ENCODE results near the gene FCHO1.

The FCHO1 gene

DNA sequence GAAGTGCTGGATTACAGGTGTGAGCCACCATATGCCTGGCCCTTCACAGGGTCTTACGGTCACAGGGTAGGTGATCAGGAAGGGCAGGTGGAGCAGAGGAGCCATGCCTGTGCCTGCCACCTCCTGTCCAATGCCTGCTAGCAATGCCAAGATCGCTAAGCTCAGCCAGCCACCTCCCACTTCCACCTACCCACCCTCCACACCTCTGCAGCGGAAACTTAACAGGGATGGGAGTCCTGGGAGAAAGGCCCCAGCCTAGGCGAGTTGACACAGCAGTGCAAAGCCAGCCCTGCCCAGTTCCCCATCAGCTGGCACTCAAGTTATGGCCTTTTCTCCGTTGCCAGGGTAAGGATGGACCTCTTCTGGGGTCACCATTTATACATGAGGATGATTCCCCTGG, 15.9 kb upstream of the FCHO1 start:
- DNase-seq (ENCODE audit: low read depth): no peak

DNA sequence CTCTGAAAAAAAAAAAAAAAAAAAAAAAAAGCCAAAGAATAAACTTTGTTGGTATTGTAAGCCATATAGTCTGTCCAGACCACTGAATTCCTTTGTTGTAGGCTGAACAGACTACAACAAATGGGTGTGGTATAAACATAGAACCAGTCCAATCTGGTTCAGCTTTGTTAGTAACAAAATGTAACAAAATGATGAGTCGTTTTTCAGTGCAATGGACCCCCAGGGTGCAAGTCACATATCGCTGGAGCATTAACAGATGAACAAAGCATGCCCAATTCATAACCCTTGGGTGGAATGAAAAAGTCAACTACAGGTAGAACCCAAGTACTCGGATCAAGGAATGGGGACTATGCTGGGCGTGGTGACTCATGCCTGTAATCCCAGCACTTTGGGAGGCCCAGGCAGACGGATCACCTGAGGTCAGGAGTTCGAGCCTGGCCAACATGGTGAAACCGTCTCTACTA, 13.6 kb upstream of the FCHO1 start:
- DNase-seq (ENCODE audit: low read depth): no peak

DNA sequence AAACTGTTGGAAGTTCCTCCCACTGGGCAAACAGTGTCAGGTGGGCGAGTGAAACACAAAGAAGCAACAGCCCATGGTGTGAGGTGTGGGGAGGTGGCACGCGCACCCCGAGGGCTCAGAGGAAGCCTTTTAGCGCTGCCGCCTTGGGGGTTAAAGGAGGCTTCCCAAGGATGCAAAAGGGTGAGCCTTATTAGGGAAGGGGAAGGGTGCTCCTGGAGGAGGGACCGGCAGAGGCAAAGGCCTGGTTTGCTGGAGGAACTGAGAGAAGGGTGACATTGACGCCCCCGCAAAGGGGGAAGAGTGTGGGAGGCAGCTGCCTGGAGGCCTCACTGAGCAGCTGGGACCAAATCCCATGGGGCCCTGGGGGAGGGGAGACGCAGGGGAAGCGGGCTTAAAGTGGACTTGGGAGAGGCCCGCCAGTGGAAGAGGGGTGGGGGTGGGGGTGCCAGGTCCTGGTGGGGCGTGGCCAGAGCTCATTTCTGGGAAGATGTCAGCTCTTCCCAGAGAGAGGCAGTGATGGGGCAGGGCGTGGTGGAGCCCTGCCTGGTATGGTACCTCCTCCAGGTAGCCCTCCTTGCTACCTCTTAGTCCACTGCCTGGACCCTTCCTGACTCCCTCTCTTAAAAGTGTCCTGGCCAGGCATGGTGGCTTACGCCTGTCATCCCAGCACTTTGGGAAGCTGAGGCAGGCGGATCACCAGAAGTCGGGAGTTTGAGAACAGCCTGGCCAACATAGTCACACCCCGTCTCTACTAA, 12.0 kb upstream of the FCHO1 start:
- DNase-seq (ENCODE audit: low read depth): no peak

DNA sequence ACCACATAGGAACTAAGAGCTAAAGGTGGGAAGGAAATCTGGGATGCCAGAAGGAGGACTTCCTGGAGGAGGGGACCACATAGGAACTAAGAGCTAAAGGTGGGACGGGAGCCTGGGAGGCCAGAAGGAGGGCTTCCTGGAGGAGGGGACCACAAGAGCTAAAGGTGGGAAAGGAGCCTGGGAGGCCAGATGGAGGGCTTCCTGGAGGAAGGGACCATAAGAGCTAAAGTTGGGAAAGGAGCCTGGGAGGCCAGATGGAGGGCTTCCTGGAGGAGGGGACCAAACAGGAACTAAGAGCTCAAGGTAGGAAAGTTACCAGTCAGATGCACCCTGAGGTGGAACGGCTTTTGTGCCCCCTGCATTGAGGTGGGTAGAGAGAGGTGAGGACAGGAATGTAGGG, 9.8 kb upstream of the FCHO1 start:
- DNase-seq (ENCODE audit: low read depth): no peak

DNA sequence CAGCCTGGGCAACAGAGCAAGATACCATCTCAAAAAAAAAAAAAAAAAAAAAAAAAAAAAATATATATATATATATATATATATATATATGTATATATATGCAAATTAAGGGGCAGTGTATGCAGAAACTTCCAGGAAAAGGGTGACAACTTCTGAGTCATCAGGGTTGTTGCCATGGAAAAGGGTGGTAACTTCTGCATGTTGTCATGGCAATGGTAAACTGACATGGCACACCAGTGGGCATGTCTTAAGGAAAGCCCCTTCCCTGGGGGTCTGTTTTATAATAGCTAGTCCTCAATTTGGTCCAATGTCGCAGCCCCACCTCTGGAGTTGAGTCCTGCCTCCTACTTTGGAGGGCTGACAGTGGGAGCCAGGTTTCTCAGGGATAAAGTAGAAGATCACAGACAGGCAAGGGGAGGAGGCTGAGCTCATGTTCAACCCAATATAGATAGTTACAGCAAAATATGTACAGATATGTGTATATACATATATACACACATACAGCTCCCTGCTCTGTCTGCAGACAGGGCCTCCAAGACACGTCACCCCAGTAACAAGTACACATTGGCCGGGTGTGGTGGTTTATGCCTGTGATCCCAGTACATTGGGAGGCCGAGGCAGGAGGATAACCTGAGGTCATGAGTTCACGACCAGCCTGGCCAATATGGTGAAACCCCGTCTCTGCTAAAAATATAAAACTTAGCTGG, 7.2 kb upstream of the FCHO1 start:
- no peak for DNase-seq (ENCODE audit: low read depth)

DNA sequence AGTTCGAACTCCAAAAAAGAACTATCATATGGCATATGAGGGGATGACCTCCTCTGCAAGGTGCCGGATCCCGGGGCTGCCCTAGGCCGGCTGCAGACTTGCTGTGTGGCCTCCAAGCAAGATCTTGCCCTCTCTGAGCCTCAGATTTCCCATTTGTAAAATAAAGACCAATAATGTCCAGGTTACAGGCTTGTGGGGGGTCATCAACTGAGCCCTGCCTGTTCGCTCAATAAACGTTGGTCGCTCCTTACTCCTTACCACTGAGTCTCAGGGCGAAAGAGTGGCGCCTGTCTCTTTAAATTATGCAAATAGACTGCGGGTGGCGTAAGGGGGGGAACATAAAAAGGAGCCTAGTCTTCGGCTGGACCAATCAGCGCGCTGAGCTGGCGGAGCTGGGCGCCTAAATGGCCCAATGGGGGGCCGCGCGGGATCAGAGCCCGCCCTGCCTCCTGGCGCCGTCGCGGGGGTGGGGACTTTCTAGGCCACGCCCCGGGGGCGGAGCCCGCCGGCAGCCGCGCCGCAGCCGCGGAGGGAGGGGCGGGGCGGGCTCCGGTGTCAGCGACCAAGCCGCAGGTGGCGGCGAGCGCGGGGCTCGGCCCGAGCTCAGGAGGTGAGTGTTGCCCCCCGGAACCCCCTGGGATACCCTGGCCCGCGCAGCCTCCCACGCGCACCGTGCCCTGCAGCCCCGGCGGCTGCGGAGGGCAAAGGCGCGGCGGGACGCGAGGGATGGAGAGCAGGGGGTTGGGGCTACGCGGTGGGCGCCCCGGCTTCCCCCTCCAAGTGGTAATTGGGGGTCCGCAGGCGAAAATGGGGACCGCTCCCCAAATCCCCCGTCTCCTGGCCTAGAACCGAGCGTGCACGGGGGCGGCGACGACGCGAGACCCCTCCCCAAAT, 3.8 kb upstream of the FCHO1 start:
- peak; percentile 93 for DNase-seq (ENCODE audit: low read depth)

DNA sequence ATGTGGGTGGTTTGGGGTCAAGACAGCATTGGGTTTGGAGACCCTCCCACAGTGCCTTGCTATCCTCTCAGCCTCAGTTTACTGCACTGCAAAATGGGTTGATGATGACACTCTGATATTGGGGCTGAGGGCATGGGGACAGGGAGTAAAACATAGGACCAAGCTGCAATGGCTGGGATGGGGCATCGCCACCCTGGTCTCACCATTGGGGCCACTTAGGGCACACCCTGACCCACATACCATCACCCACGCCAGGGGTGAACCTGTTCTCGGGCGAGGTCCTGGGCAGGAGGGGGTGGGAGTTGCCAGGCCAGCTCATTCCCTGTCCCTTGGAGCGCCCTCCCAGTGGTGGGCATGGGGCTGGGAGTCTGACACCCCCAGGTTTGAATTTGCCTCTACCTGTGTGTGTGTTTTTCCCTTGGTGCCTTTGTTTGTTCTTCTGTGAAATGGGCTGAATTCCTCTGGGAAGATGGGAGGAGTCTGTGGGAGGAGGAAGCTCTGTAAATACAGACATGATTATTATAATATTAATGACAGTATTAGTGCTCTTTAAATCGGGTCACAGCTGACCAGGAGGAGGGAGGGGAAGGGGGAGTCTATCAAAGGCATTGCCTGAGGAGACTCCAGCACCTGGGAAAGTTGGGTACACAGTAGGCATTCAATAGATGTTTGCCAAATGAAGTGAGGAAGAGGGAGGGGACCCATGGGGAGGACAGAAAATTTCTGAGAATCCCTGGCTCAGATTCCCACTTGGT, 2.2 kb upstream of the FCHO1 start:
- DNase-seq (ENCODE audit: low read depth): no peak

DNA sequence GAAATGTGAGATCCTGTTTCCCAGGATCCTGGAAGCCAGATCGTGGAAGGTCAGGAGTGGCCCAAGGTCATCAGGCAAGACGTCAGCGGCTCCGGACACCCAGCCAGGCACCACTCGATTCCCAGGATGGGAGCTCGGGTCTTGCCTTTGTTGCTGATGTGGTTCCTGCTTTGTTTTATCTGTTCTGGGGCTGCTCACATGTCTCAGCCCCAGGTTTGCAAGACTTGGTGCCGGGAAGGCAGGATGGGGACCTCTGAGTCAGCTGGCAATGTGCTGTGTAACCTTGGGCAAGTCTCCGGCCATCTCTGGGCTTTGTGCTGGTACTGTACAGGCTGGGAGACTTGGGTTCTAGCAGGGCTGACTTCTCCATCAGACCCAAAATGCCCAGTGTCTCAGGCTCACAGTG, 1.4 kb upstream of the FCHO1 start:
- DNase-seq (ENCODE audit: low read depth): no peak

DNA sequence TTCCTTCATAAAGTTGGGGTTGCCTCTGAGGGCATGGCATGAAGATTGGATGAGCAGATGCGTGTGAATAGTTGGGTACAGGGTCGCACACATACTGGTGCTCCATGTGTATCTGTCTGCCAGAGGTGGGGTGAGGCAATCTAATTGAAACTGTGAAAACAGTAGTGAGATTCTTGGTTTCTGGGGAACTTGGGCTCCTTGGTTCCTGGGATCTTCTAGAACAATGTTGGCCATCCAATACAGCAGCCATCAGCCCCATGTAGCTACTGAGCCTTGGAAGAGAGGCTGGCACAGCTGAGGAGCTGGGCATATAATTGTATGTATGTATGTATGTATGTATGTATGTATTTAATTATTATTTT, 616 bp downstream of the FCHO1 start:
- no peak for DNase-seq (ENCODE audit: low read depth)

DNA sequence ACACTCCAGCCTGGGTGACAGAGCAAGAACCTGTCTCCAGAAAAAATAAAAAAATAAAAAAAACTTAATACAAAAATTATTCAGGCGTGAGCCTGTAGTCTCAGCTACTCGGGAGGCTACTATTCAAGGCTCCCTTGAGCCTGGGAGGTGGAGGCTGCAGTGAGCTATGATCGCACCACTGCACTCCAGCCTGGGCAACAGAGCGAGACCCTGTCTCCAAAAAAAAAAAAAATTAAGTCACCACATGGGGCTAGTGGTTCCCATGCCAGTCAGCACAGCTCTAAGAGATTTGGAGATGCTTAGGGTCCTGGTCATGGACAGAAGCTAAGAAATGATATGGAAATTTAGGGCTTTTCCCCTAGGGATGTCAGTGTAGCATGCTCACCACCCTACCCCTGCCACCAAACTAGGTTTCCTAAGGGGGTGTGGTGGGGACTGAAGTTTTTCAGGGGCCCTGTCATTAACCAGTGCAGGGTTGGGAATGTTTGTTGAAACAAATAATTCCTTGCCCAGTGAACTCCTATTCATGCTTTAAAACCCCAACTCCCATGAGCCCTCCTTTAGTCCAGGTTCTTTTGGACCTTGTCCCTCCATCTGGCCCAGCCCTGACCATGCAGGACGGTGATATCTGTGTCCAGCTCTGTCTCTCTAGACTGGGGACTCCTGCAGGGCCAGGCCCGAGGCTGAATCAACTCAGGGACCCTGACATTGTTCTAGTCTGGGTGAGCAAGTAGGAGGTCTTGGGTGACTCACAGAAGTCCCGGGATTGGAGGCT, 1.8 kb downstream of the FCHO1 start:
- no peak for DNase-seq (ENCODE audit: low read depth)

DNA sequence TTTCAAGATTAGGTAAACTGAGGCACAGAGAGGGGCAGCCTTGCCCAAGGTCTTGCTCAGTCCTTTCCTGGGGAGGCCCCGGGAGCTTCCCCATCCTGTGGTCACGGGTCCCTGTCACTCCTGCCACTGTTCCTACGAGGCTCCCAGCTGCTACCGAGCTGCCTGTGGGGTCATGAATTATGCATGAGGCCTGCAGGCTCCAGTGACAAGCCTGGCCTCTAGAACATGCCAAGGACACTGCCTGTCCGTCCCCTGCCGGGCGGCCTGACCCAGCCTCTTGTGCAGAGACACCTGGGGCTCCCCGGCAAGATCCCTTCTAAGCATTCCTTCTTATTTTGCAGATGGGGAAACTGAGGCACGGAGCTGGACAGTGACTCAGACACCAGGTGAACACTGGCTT, 2.7 kb downstream of the FCHO1 start:
- no peak for DNase-seq (ENCODE audit: low read depth)

DNA sequence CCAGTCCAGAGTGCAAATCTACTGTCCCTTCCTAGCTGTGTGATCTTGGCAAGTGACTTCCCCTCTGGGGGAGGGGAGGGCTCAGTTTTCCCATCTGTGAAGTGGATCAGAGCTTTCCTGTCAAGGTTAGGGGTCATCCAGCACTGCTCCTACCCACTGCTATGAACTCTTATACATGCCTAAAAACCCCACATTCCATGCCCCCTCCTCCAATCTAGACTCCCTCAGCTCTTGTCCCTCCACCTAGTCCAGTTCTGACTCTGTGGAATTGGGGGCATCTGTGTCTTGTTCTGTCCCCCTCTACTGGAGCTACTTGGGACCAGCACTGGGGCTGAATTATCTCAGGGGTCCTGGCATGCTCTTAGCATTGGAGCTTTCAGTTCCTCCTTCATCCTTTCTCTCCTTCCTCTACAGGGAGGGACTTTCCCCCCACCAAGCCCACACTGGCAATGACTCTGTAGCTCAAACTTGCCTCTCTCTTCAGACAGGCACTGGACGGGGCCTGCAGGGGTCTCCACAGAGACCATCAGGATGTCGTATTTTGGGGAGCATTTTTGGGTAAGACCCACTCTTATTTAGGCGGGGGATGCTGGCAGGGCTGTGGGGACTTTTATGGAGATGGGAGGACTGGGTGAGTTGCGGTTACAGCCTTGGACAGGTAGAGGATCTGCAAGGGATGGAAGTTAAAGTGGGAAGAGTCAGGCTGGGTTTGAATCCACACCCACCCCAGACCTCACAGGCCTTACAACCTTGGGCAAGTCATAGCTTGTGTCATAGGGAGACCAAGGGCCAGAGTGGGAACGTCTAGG, 3.6 kb downstream of the FCHO1 start:
- no peak for DNase-seq (ENCODE audit: low read depth)

DNA sequence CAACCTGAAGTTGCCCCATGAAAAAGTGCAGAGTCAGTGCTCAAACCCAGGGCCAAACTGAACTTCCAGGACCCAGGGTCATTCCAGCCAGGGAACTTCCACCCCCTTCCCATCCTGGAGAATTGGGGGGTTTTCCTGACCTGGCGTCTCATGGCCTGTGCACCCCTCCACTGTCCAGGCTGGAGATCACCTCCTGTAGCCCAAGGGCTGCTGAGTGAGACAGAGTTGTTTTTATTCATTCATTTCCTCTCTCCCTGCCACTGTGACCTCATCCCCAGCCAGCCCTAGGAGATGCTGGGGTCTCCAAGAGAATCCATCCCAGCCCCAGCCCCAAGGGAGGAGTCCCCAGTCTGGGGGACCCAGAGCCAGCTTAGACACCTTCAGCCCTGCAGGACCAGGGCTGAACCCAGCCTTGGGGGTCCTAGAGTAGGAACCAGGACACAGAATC, 4.2 kb downstream of the FCHO1 start:
- DNase-seq (ENCODE audit: low read depth): no peak

DNA sequence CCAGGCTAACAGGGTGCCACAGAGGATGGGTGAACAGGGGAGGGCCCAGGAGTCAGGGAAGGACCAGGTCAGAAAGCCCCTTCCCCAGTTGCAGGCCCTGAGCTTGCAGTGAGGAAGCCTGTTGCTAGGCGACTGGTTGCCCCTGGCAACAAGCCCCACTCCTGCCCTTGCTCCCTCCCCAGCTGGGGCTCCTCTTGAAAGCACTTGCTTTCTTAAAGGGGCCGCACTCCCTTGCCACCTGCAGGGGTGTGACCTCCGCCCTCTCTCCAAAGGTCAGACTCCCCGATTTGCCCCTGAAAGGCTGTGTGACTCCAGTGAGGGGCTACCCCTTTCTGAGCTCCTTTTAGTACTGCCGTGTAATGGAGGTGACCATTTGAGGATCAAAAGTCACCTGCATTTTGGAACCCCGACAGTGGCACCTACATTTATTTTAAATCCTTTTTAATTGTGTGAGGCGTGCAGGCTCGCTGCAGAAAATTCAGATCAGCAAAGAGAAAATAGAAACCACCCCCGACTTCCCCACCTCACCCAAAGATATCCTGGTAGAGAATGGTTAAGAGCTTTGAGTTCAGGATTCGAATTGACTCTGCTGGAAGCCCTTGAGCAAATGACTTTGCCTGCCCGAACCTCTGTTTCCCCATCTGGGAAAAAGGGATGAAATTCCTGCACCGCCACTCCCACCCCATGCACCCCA, 4.8 kb downstream of the FCHO1 start:
- no peak for DNase-seq (ENCODE audit: low read depth)

DNA sequence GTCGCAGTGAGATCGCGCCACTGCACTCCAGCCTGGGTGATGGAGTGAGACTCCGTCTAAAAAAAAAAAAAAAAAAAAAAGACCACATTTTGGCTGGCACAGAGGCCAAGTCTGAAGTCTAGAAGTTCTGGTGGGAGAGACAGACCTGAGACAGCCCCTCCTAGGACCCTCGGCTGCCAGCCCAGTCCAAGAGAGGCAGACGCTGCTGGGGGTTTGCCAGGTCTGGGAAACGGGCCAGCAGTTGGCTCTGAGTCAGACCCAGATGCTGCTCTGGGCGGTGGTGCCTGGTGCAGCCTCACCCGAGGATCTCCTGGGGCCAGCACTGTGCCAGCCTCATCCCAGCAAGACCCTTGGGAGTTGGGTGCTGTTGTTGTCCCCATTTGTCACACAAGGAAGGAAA, 5.8 kb downstream of the FCHO1 start:
- DNase-seq (ENCODE audit: low read depth): no peak

DNA sequence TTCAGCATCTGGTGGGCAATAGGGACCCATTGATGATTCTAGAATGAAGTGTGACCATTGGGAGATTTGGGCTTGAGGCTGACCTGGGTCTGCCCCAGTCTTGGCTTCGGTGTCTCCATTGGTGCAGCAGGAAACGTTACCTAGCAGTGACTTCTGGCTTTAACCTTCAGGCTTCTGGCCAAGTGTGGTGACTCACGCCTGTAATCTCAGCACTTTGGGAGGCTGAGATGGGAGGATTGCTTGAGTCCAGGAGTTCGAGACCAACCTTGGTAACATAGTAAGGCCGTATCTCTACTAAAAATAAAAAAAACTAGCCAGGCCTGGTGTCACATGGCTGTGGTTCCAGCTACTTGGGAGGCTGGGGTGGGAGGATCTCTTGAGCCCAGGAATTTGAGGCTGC, 7.2 kb downstream of the FCHO1 start:
- DNase-seq (ENCODE audit: low read depth): no peak

DNA sequence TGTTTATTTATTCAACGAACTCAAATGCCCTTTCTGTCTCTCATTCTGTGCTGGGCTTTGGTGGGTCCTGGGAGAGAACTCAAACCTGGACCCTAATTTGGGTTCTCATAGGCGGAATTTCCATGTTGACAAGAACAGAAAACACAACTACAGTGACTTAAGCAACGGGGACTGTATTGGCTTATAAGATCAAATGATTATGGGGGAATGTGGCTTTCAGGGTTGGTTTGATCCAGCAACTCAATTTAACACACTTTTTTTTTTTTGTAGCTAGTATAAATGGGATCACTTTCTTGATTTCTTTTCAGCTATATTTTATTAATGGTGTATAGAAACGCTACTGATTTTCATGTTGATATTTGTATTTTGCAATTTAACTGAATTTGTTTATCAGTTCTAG, 9.9 kb downstream of the FCHO1 start:
- no peak for DNase-seq (ENCODE audit: low read depth)

DNA sequence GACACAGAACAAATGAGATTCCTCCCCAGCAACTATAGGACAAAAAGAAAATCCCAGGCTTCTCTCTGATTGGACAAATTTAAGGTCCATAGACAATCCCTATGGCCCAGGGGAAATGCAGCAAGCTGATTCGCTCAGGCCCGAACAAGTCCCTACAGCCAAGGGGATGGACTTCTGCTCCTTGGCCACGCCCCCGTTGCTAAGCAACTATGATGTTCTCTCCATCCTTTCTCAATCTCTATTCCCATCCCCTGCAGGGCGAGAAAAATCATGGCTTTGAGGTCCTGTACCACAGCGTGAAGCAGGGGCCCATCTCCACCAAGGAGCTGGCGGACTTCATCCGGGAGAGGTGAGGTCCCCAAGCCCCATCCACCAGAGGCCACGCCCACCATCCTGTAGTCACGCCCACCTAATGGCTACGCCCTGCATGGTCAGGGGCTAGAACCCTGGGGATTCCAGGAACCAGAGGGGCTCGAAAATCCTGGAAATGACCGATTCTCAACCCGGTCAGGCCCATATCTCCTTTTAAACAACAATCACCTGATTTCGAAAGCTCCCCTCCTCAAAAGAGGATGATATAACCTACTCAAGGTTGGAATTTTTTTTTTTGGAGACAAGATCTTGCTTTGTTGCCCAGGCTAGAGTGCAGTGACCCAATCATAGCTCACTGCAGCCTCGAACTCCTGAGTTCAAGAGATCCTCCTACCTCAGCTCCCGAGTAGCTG, 11.4 kb downstream of the FCHO1 start:
- DNase-seq (ENCODE audit: low read depth): no peak

DNA sequence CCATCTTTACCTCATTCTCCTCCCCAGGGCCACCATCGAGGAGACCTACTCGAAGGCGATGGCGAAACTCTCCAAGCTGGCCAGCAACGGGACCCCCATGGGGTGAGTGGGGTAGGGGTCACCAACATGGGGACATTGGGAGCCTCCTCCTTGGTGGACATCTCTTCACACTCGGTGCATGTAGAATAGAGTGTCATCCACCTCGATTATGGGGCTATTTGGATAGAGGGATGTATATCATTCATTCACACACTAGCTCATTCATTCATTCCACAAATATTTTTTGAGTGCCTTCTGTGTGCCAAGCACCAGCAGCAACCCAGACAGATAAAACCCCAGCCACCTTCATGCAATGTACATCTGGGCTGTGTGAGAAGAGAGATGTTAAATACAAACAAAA, 13.1 kb downstream of the FCHO1 start:
- no peak for DNase-seq (ENCODE audit: low read depth)

Measured in activated T-helper 9 cell treated with anti-CD3 and anti-CD28 coated beads, Interleukin-2, amount 50 U/mL, for 16 hours (primary cell).